OCI-LY1 (cell line): ENCODE results near the gene KRT1.

Experiments used
- EZH2 ChIP-seq: fragments of 200-600 bp; sonication (generic), shearing (Covaris generic); IDR thresholded peaks from 2 replicates; pipeline ENCODE4 v1.8.0; 2017; ENCODE audit warnings: borderline replicate concordance, mixed run types, mild to moderate bottlenecking, antibody characterized with exemption, low read length, moderate library complexity, mixed read lengths
- TF ChIP-seq, protein P1 (sequence below): fragments of 200-600 bp; sonication (generic), shearing (Covaris generic); IDR thresholded peaks from 2 replicates; pipeline ENCODE4 v1.5.1; 2017; ENCODE audit warnings: mild to moderate bottlenecking, antibody characterized with exemption, low read length, moderate library complexity, mixed read lengths

DNA sequence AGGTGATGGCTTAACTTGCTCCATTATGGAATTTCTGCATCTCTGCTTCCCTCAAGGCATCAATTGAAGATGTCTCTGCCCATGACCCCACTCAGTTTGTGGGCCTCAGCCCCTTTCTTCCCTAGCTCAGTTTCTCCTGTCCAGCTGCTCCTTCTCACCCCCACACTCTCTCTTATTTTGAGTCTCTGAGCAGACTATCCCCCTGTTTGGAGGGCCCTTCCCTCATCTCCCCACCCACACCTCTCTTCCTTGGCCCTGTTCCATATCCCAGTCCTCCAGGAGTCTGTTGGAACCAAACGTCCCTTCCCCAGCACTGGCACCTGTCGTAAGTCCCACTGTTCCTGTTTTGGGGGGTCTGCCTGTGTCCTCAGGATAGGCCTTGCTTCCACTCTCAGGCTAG is 8.3 kb upstream of the KRT1 start:
- TF ChIP-seq, protein P1, sequence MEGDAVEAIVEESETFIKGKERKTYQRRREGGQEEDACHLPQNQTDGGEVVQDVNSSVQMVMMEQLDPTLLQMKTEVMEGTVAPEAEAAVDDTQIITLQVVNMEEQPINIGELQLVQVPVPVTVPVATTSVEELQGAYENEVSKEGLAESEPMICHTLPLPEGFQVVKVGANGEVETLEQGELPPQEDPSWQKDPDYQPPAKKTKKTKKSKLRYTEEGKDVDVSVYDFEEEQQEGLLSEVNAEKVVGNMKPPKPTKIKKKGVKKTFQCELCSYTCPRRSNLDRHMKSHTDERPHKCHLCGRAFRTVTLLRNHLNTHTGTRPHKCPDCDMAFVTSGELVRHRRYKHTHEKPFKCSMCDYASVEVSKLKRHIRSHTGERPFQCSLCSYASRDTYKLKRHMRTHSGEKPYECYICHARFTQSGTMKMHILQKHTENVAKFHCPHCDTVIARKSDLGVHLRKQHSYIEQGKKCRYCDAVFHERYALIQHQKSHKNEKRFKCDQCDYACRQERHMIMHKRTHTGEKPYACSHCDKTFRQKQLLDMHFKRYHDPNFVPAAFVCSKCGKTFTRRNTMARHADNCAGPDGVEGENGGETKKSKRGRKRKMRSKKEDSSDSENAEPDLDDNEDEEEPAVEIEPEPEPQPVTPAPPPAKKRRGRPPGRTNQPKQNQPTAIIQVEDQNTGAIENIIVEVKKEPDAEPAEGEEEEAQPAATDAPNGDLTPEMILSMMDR = no peak
- no peak for TF ChIP-seq EZH2
